GM12878 (cell line): Measurements from ENCODE around the gene TTYH3. TPM values are rescaled to one million over a fixed set of nuclear protein-coding genes. Genes with fewer than 3 reads are reported as not detected.

Experiments
- ATAC-seq: fragments of 200-7000 bp; cut with Tn5 transposase; 3 replicates; pipeline ENCODE4 v1.9.1; 2020; ENCODE audit warnings: mild to moderate bottlenecking, moderate library complexity
- BruUV-seq: library from RNA; stranded (reverse); fragments of 400-500 nt; replicated peaks from 2 replicates; lab custom pipeline; 2021; lab: Mats Ljungman, UMichigan
- CTCF ChIA-PET: fragments of 300-600 bp; sonication (Branson Sonifier 250); formaldehyde crosslinking; extraction: SDS; loops from one replicate; lab custom pipeline; 2021; ENCODE audit warnings: inconsistent platforms; lab: Yijun Ruan, JAX
- POLR2A ChIA-PET: fragments of 350-600 bp; formaldehyde crosslinking; extraction: SDS; loops from one replicate; lab custom pipeline; 2021; ENCODE audit warnings: inconsistent platforms; lab: Charles Lee
- RAD21 ChIA-PET: fragments of 300-600 bp; sonication (Branson Sonifier 250); formaldehyde crosslinking; loops from one replicate; lab custom pipeline; 2023; ENCODE audit warnings: antibody characterized with exemption; ENCODE audit not compliant: unreplicated experiment; lab: Charles Lee
- SMC1A ChIA-PET: fragments of 300-600 bp; sonication (Branson Sonifier 250); formaldehyde crosslinking; loops from one replicate; lab custom pipeline; 2023; ENCODE audit not compliant: unreplicated experiment, uncharacterized antibody; lab: Charles Lee
- DNase-seq: peaks from one replicate; pipeline ENCODE4 v3.0.0-alpha.2; 2011; ENCODE audit warnings: low read depth, low spot score
- FAIRE-seq: peaks from 3 replicates; lab custom pipeline; 2011; peaks lifted over from hg19 to GRCh38; lab: Jason Lieb, UNC
- H2AFZ ChIP-seq: 2 replicates; pipeline ENCODE4 v1.6.0; 2011; ENCODE audit warnings: low read depth, low read length, control low read depth; ENCODE audit not compliant: control insufficient read depth
- H3K27ac ChIP-seq: 2 replicates; pipeline ENCODE4 v1.5.1; 2011; ENCODE audit warnings: control low read depth; ENCODE audit not compliant: control insufficient read depth, insufficient read depth
- H3K27me3 ChIP-seq, 2 experiments: replicated peaks in 1 of 2; 2 replicates each; pipeline versions ENCODE4 v1.6.0 to v1.6.1; 2011; ENCODE audit warnings: low read length in 1 of 2; ENCODE audit not compliant: control insufficient read depth in 2 of 2, insufficient read depth in 2 of 2
- H3K36me3 ChIP-seq, 2 experiments: 2 replicates each; pipeline ENCODE4 v1.5.1; 2011; ENCODE audit warnings: low read length in 1 of 2; ENCODE audit not compliant: control insufficient read depth in 2 of 2, insufficient read depth in 2 of 2
- H3K4me1 ChIP-seq: 2 replicates; pipeline ENCODE4 v1.6.1; 2011; ENCODE audit warnings: mild to moderate bottlenecking, low read length, moderate library complexity, mixed read lengths; ENCODE audit not compliant: control insufficient read depth, insufficient read depth
- H3K4me2 ChIP-seq: 2 replicates; pipeline ENCODE4 v1.6.0; 2011; ENCODE audit warnings: control low read depth; ENCODE audit not compliant: control insufficient read depth, insufficient read depth
- H3K4me3 ChIP-seq: fragments of 200-600 bp; sonication (generic); 2 replicates; pipeline ENCODE4 v1.5.1; 2016
- H3K79me2 ChIP-seq: 2 replicates; pipeline ENCODE4 v1.6.0; 2011; ENCODE audit warnings: low read length; ENCODE audit not compliant: control insufficient read depth, insufficient read depth
- H3K9ac ChIP-seq: 2 replicates; pipeline ENCODE4 v1.8.0; 2011; ENCODE audit warnings: low read length, control low read depth, mixed read lengths; ENCODE audit not compliant: control insufficient read depth, insufficient read depth
- H3K9me3 ChIP-seq: replicated peaks from 3 replicates; pipeline ENCODE4 v1.5.1; 2011; ENCODE audit warnings: mild to moderate bottlenecking, low read length; ENCODE audit not compliant: control insufficient read depth, insufficient read depth
- H4K20me1 ChIP-seq: 2 replicates; pipeline ENCODE4 v1.6.0; 2011; ENCODE audit not compliant: control insufficient read depth, insufficient read depth
- BCL3 ChIP-seq: IDR thresholded peaks from 2 replicates; pipeline ENCODE4 v1.6.1; 2011; ENCODE audit warnings: borderline replicate concordance, low read depth, mild to moderate bottlenecking, moderate library complexity, low read length; ENCODE audit not compliant: insufficient read depth, poor library complexity, severe bottlenecking
- IKZF1 ChIP-seq: fragments of 450-650 bp; conservative IDR thresholded peaks from 2 replicates; pipeline ENCODE4 v1.6.1; 2017; ENCODE audit warnings: antibody characterized with exemption, mild to moderate bottlenecking
- MXI1 ChIP-seq: fragments of 150-350 bp; IDR thresholded peaks from 2 replicates; pipeline ENCODE4 v1.6.1; 2011; ENCODE audit warnings: low read depth, mild to moderate bottlenecking, inconsistent platforms, low read length, improper control_type of control experiment
- MYB ChIP-seq: fragments of 150-350 bp; IDR thresholded peaks from 2 replicates; pipeline ENCODE4 v1.6.1; 2014; ENCODE audit warnings: mild to moderate bottlenecking, low read depth, low read length, borderline replicate concordance
- NFYA ChIP-seq: IDR thresholded peaks from 2 replicates; pipeline ENCODE4 v1.6.1; 2011; ENCODE audit warnings: low read depth, mild to moderate bottlenecking, low read length, improper control_type of control experiment, borderline replicate concordance
- NRF1 ChIP-seq: conservative IDR thresholded peaks from 2 replicates; pipeline ENCODE4 v1.6.1; 2011; ENCODE audit warnings: mild to moderate bottlenecking, low read depth, low read length, improper control_type of control experiment
- PAX5 ChIP-seq: IDR thresholded peaks from 2 replicates; pipeline ENCODE4 v1.6.1; 2011; ENCODE audit warnings: low read depth, low read length, borderline replicate concordance
- REST ChIP-seq: IDR thresholded peaks from 2 replicates; pipeline ENCODE4 v1.6.1; 2012; ENCODE audit warnings: mild to moderate bottlenecking, low read depth, low read length
- RUNX3 ChIP-seq: IDR thresholded peaks from 2 replicates; pipeline ENCODE4 v1.6.1; 2012; ENCODE audit warnings: low read length, inconsistent platforms
- SP1 ChIP-seq: IDR thresholded peaks from one replicate; pipeline ENCODE4 v1.6.1; 2011; ENCODE audit warnings: low read depth, low read length
- ZNF24 ChIP-seq: fragments of 450-650 bp; IDR thresholded peaks from 2 replicates; pipeline ENCODE4 v1.6.1; 2017; ENCODE audit warnings: antibody characterized with exemption, mild to moderate bottlenecking
- WGBS: methylation state at CpG from one replicate; pipeline ENCODE4 v1.1.6; 2016; ENCODE audit warnings: low lambda C conversion rate; ENCODE audit not compliant: insufficient replicate concordance, insufficient coverage; ENCODE audit errors: missing lambda C conversion rate; 5-methylcytosine and 5-hydroxymethylcytosine counted together
- in situ Hi-C: fragments of 300-500 bp; cut with MboI; formaldehyde crosslinking; loops from 9 replicates; pipeline ENCODE4 v1.14.3; 2018; ENCODE audit warnings: mixed read lengths
- intact Hi-C: fragments of 100-400 bp; cut with micrococcal nuclease; formaldehyde crosslinking; loops from one replicate; pipeline ENCODE4 v1.14.2; 2022; ENCODE audit not compliant: unreplicated experiment
- polyA plus RNA-seq, 11 experiments: library from polyadenylated mRNA; depleted of rRNA in 4 of 11; unstranded in 6 of 11; stranded (reverse) in 5 of 11; fragments of >200 nt; fragmentation: Nextera tagmentation in 4 of 11; fragmentation: Illumina TruSeq in 1 of 11; extraction: Ambion mirVana in 4 of 11; extraction: Trizol in 1 of 11; gene quantifications; 1 replicate in 1 of 11; 2 replicates in 10 of 11; pipeline versions ENCODE4 v1.2.1 to v1.2.3, GENCODE V29; 2011 to 2016; ENCODE audit warnings: inconsistent platforms in 2 of 11, missing spikeins in 2 of 11, low read depth in 1 of 11
- total RNA-seq, 4 experiments: library from RNA; depleted of rRNA in 3 of 4; stranded (reverse); fragments of >200 nt in 3 of 4; fragmentation: Illumina TruSeq in 1 of 4; extraction: Trizol in 1 of 4; gene quantifications; 2 replicates each; pipeline versions ENCODE4 v1.2.1 to v1.2.3, GENCODE V29; 2013 to 2021
- TF ChIP-seq, protein P1 (sequence below): IDR thresholded peaks from 2 replicates; pipeline ENCODE4 v1.6.1; 2012; ENCODE audit warnings: low read length, inconsistent platforms
- TF ChIP-seq, protein P2 (sequence below): fragments of 450-650 bp; IDR thresholded peaks from 2 replicates; pipeline ENCODE4 v1.6.1; 2016; ENCODE audit warnings: mild to moderate bottlenecking

The TTYH3 gene
- total and polyA plus RNA-seq, 10 of the 15 experiments (the other 5 are each of a cell fraction or from before 2014, with no cell fraction given): 0.79 to 71.4 (median 10.5) TPM

DNA sequence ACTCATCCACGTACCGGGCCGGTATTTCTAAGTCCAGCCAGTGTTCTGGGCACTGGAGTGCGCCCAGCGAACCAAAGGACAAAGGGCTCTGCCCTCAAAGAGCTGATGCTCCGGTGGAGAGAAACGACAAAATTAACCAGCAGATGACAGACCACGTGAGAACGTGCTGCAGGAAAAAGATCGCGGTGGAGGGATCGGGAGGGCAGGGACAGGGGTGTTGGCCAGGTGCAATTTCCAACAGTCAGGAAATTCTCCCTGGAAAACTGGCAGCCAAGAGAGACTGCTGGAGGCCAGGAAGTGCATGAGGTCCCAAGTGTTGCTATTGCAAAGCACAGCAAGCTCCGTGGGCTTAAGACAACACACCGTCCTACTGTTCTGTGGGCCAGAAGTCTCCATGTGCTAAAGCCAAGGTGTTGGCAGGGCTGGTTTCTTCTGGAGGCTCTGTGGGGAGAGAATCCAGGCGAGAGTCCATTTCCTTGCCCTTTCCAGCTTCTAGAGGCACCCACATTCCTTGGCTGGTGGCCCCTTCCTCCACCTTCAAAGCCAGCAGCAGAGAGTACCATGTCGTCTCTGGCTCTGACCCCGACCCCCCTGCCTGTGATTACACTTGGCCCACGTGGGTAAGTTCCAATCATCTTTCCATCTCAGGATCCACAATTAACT lies 34.9 kb downstream of the TTYH3 start:
- BruUV-seq: no TSS peak
- FAIRE-seq (no peak), ATAC-seq (no peak), DNase-seq (no peak)
- H3K79me2 ChIP-seq: no peaks in the 10 kb centered on the region
- no peak overlapping the region for H3K27ac ChIP-seq
- WGBS: 48% methylated on average over 18 of the region's 18 CpGs
- no peak overlapping the region for H3K9ac ChIP-seq
- POLR2A ChIA-PET: no interaction called here
- H3K27me3 ChIP-seq: no peaks in the 10 kb centered on the region
- RAD21 ChIA-PET: interaction anchor here (0.7 to 1.2 kb wide), 2 partner anchors 15 to 44 kb away, joined by 3 read pairs; no protein-coding TSS in a partner anchor
- no peak overlapping the region for H2AFZ ChIP-seq
- CTCF ChIA-PET: interaction anchor here (0.9 to 1.1 kb wide), 2 partner anchors 43 to 215 kb away, joined by 3 read pairs; no protein-coding TSS in a partner anchor
- peaks cover 4% of the 10 kb centered on the region; the same call in 1 of the 2 replicates for H3K4me1 ChIP-seq
- H4K20me1 ChIP-seq: no peaks in the 10 kb centered on the region
- no peaks in the 10 kb centered on the region for H3K36me3 ChIP-seq
- no peak overlapping the region for H3K4me2 ChIP-seq
- no peaks in the 10 kb centered on the region for H3K9me3 ChIP-seq
- SMC1A ChIA-PET: interaction anchor here (1.0 kb wide), 1 partner anchor 49 kb away, joined by 3 read pairs; no protein-coding TSS in a partner anchor
- in situ Hi-C loops: loop anchor here (5.0 kb wide), 1 partner anchor 46 kb away; no protein-coding TSS in a partner anchor
- intact Hi-C loops: loop anchor here (10.0 kb wide), 1 partner anchor 488 kb away; no protein-coding TSS in a partner anchor
- H3K4me3 ChIP-seq: no peak overlapping the region
- TF ChIP-seq, protein P1, sequence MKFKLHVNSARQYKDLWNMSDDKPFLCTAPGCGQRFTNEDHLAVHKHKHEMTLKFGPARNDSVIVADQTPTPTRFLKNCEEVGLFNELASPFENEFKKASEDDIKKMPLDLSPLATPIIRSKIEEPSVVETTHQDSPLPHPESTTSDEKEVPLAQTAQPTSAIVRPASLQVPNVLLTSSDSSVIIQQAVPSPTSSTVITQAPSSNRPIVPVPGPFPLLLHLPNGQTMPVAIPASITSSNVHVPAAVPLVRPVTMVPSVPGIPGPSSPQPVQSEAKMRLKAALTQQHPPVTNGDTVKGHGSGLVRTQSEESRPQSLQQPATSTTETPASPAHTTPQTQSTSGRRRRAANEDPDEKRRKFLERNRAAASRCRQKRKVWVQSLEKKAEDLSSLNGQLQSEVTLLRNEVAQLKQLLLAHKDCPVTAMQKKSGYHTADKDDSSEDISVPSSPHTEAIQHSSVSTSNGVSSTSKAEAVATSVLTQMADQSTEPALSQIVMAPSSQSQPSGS: no peak
- no peak for TF ChIP-seq BCL3
- TF ChIP-seq RUNX3: no peak
- no peak for TF ChIP-seq MYB
- no peak for TF ChIP-seq MXI1
- TF ChIP-seq NFYA: no peak
- TF ChIP-seq NRF1: no peak
- TF ChIP-seq PAX5: no peak
- TF ChIP-seq ZNF24: no peak
- TF ChIP-seq REST: no peak
- no peak for TF ChIP-seq SP1
- TF ChIP-seq, protein P2, sequence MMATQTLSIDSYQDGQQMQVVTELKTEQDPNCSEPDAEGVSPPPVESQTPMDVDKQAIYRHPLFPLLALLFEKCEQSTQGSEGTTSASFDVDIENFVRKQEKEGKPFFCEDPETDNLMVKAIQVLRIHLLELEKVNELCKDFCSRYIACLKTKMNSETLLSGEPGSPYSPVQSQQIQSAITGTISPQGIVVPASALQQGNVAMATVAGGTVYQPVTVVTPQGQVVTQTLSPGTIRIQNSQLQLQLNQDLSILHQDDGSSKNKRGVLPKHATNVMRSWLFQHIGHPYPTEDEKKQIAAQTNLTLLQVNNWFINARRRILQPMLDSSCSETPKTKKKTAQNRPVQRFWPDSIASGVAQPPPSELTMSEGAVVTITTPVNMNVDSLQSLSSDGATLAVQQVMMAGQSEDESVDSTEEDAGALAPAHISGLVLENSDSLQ: no peak
- no peak for TF ChIP-seq IKZF1
